K562 (cell line): ENCODE data around the gene CCNT2. TPM values are rescaled to one million over a fixed set of nuclear protein-coding genes. Genes with fewer than 3 reads are reported as not detected.

Experiments used
- ARID4B ChIP-seq: sonication (generic); formaldehyde crosslinking; IDR thresholded peaks from 2 replicates; pipeline ENCODE4 v1.8.0; 2022; ENCODE audit warnings: mild to moderate bottlenecking, missing genetic modification reagents
- DIDO1 ChIP-seq: fragments of 450-650 bp; IDR thresholded peaks from 2 replicates; pipeline ENCODE4 v1.6.1; 2016; ENCODE audit warnings: low read depth, missing biosample characterization, missing genetic modification characterization
- EP300 ChIP-seq: IDR thresholded peaks from 2 replicates; pipeline ENCODE4 v1.6.1; 2012; ENCODE audit warnings: low read length, improper control_type of control experiment
- EP400 ChIP-seq: fragments of 450-650 bp; IDR thresholded peaks from 2 replicates; pipeline ENCODE4 v1.6.1; 2017; ENCODE audit warnings: antibody characterized with exemption, mild to moderate bottlenecking, moderate library complexity
- ETV5 ChIP-seq: sonication (generic); formaldehyde crosslinking; IDR thresholded peaks from 2 replicates; pipeline ENCODE4 v1.4.0; 2020; ENCODE audit warnings: low read depth, mild to moderate bottlenecking, missing genetic modification reagents
- HCFC1 ChIP-seq: IDR thresholded peaks from 2 replicates; pipeline ENCODE4 v1.6.1; 2012; ENCODE audit warnings: low read depth, low read length, improper control_type of control experiment
- LARP7 ChIP-seq: fragments of 450-650 bp; IDR thresholded peaks from 2 replicates; pipeline ENCODE4 v1.6.1; 2016
- MCM3 ChIP-seq: fragments of 450-650 bp; IDR thresholded peaks from 2 replicates; pipeline ENCODE4 v1.6.1; 2016
- MCM5 ChIP-seq: fragments of 450-650 bp; IDR thresholded peaks from 2 replicates; pipeline ENCODE4 v1.6.1; 2016; ENCODE audit warnings: low read depth
- MLX ChIP-seq, 2 experiments: fragments of 450-650 bp in 1 of 2; sonication (generic) in 1 of 2; formaldehyde crosslinking; conservative IDR thresholded peaks; 2 replicates each; pipeline versions ENCODE4 v1.4.0 to v1.8.1; 2020 to 2022; ENCODE audit warnings: mild to moderate bottlenecking in 1 of 2, missing genetic modification reagents in 1 of 2
- NFXL1 ChIP-seq: fragments of 450-650 bp; formaldehyde crosslinking; IDR thresholded peaks from 2 replicates; pipeline ENCODE4 v1.4.0; 2021; ENCODE audit warnings: mild to moderate bottlenecking
- POLR3A ChIP-seq: IDR thresholded peaks from 2 replicates; pipeline ENCODE4 v1.6.1; 2011; ENCODE audit warnings: borderline replicate concordance, mild to moderate bottlenecking, moderate library complexity; ENCODE audit not compliant: insufficient read length, insufficient read depth; ENCODE audit errors: extremely low read depth
- PRPF4 ChIP-seq: fragments of 200-400 bp; formaldehyde crosslinking; IDR thresholded peaks from one replicate; pipeline ENCODE4 v1.6.1; 2017; ENCODE audit warnings: low read length, low read depth, mild to moderate bottlenecking; ENCODE audit not compliant: insufficient read depth, poor library complexity, severe bottlenecking
- SMC3 ChIP-seq: conservative IDR thresholded peaks from 2 replicates; pipeline ENCODE4 v1.6.1; 2011; ENCODE audit warnings: low read depth, low read length, improper control_type of control experiment; ENCODE audit not compliant: insufficient read depth
- SRSF1 ChIP-seq: fragments of 200-400 bp; formaldehyde crosslinking; IDR thresholded peaks from 2 replicates; pipeline ENCODE4 v1.6.1; 2017; ENCODE audit warnings: mild to moderate bottlenecking, low read depth, low read length, moderate library complexity
- STAT5A ChIP-seq: IDR thresholded peaks from 2 replicates; pipeline ENCODE4 v1.6.1; 2012; ENCODE audit warnings: low read length, inconsistent platforms, borderline replicate concordance
- TEAD4 ChIP-seq, 2 experiments: sonication (generic) in 1 of 2; formaldehyde crosslinking in 1 of 2; IDR thresholded peaks; 2 replicates each; pipeline versions ENCODE4 v1.6.1 to v1.8.0; 2012 to 2022; ENCODE audit warnings: borderline replicate concordance in 1 of 2, inconsistent platforms in 1 of 2, low read length in 1 of 2, mild to moderate bottlenecking in 1 of 2, missing genetic modification reagents in 1 of 2
- TSHZ1 ChIP-seq: fragments of 250-450 bp; sonication (Bioruptor Pico); IDR thresholded peaks from 2 replicates; pipeline ENCODE4 v1.4.0; 2020; ENCODE audit warnings: mild to moderate bottlenecking, moderate library complexity
- ZEB2 ChIP-seq: fragments of 450-650 bp; IDR thresholded peaks from 2 replicates; pipeline ENCODE4 v1.6.1; 2016
- polyA plus RNA-seq, 8 experiments: library from polyadenylated mRNA; depleted of rRNA in 4 of 8; stranded (reverse) in 5 of 8; unstranded in 3 of 8; fragments of >200 nt; fragmentation: Nextera tagmentation in 2 of 8; fragmentation: Illumina TruSeq in 1 of 8; extraction: Ambion mirVana in 2 of 8; extraction: Trizol in 1 of 8; gene quantifications; 2 replicates each; pipeline versions ENCODE4 v1.2.1 to v1.2.3, GENCODE V29; 2011 to 2014; ENCODE audit warnings: inconsistent platforms in 1 of 8, missing spikeins in 1 of 8
- total RNA-seq, 7 experiments: library from RNA; depleted of rRNA in 6 of 7; stranded (reverse); fragments of >200 nt in 6 of 7; fragmentation: Illumina TruSeq in 2 of 7; extraction: Trizol in 2 of 7; gene quantifications; 2 replicates each; pipeline versions ENCODE4 v1.2.1 to v1.2.3, GENCODE V29; 2011 to 2021; ENCODE audit warnings: low replicate concordance in 1 of 7

CCNT2 gene
- total and polyA plus RNA-seq, 9 of the 15 experiments (the other 6 are each of a cell fraction or from before 2014, with no cell fraction given): 12.6 to 30.0 (median 22.7) TPM

GRCh38 chr2:134918526-134919340, at the start of gene CCNT2 (continued):
- TF ChIP-seq TSHZ1 (no peak), NFXL1 (no peak), STAT5A (no peak; the same call in 1 of the 2 replicates), PRPF4 (no peak), POLR3A (no peak), EP400 (peak; percentile 77), ARID4B (CRISPR knock-in tag) (peak; percentile 26; the same call in 1 of the 2 replicates), MCM3 (no peak), ZEB2 (no peak), TEAD4 (IDR thresholded peaks at IDR 0.05; ENCODE audit: low read length) (no peak; the same call in 1 of the 2 replicates), TEAD4 (CRISPR knock-in tag; IDR thresholded peaks at IDR 0.05; ENCODE audit: borderline replicate concordance) (peak; percentile 84; the same call in 1 of the 2 replicates), DIDO1 (tag) (no peak), MCM5 (no peak), ETV5 (CRISPR knock-in tag) (no peak), HCFC1 (peak; percentile 84), SRSF1 (no peak), LARP7 (peak; percentile 40; the same call in 1 of the 2 replicates), EP300 (no peak), MLX (CRISPR knock-in tag; conservative IDR thresholded peaks at IDR 0.05) (no peak), SMC3 (no peak)
